Caco-2 (cell line): ENCODE results near the gene DEPDC5. TPM values are rescaled to one million over a fixed set of nuclear protein-coding genes. Genes with fewer than 3 reads are reported as not detected.

Source experiments
- BruUV-seq: library from RNA; stranded (reverse); fragments of 400-500 nt; replicated peaks from 2 replicates; lab custom pipeline; 2021; lab: Mats Ljungman, UMichigan
- CTCF ChIA-PET: fragments of 300-600 bp; sonication (Branson Sonifier 250); formaldehyde crosslinking; loops from one replicate; lab custom pipeline; 2022; ENCODE audit warnings: antibody characterized with exemption; lab: Charles Lee
- POLR2A ChIA-PET: fragments of 300-600 bp; sonication (Branson Sonifier 250); formaldehyde crosslinking; loops from one replicate; lab custom pipeline; 2022; ENCODE audit warnings: antibody characterized with exemption; lab: Charles Lee
- DNase-seq, 2 experiments: peaks; one replicate each; pipeline versions ENCODE4 v3.0.0 to v3.0.0-alpha.2; 2020 to 2022
- H3K27me3 ChIP-seq: replicated peaks from 2 replicates; pipeline ENCODE4 v1.6.0; 2011; ENCODE audit warnings: low read length; ENCODE audit not compliant: control insufficient read depth, insufficient read depth
- H3K36me3 ChIP-seq: 2 replicates; pipeline ENCODE4 v1.5.1; 2011; ENCODE audit warnings: low read length; ENCODE audit not compliant: control insufficient read depth, insufficient read depth
- H3K4me1 ChIP-seq: fragments of 250-450 bp; sonication (Bioruptor Pico); 2 replicates; pipeline ENCODE4 v1.5.1; 2020; ENCODE audit warnings: mild to moderate bottlenecking
- H3K4me3 ChIP-seq: 2 replicates; pipeline ENCODE4 v1.5.1; 2011; ENCODE audit warnings: low read depth, mild to moderate bottlenecking, control low read depth, low read length
- H3K9me3 ChIP-seq: fragments of 250-450 bp; sonication (Bioruptor Pico); 2 replicates; pipeline ENCODE4 v1.5.1; 2020; ENCODE audit warnings: mild to moderate bottlenecking, moderate library complexity
- H3K27ac Mint-ChIP-seq: one replicate; pipeline ENCODE4 v1.8.0; 2022; ENCODE audit warnings: mixed read lengths; ENCODE audit not compliant: unreplicated experiment
- H3K27me3 Mint-ChIP-seq: one replicate; pipeline ENCODE4 v1.8.0; 2022; ENCODE audit warnings: mixed read lengths; ENCODE audit not compliant: insufficient read depth, unreplicated experiment
- H3K36me3 Mint-ChIP-seq: one replicate; pipeline ENCODE4 v1.8.0; 2022; ENCODE audit warnings: mild to moderate bottlenecking, mixed read lengths; ENCODE audit not compliant: insufficient read depth, unreplicated experiment
- H3K4me1 Mint-ChIP-seq: one replicate; pipeline ENCODE4 v1.8.0; 2022; ENCODE audit warnings: low read depth, mixed read lengths; ENCODE audit not compliant: unreplicated experiment
- H3K4me3 Mint-ChIP-seq: one replicate; pipeline ENCODE4 v1.8.0; 2022; ENCODE audit warnings: mild to moderate bottlenecking, moderate library complexity, mixed read lengths; ENCODE audit not compliant: unreplicated experiment
- H3K9me3 Mint-ChIP-seq: one replicate; pipeline ENCODE4 v1.8.0; 2022; ENCODE audit warnings: mixed read lengths; ENCODE audit not compliant: unreplicated experiment
- intact Hi-C: fragments of 100-400 bp; cut with micrococcal nuclease; formaldehyde crosslinking; loops from one replicate; pipeline ENCODE4 v1.10.0; 2022; ENCODE audit not compliant: unreplicated experiment
- total RNA-seq: library from RNA; stranded (reverse); gene quantifications from 2 replicates; pipeline ENCODE4 v1.2.3, GENCODE V29; 2022
- TF ChIP-seq, protein P1 (sequence below), 2 experiments: fragments of 200-600 bp in 1 of 2; IDR thresholded peaks; 1 replicate in 1 of 2; 2 replicates in 1 of 2; pipeline versions ENCODE4 v1.5.1 to v1.8.0; 2011 to 2022; ENCODE audit warnings: antibody characterized with exemption in 1 of 2, control low read depth in 1 of 2, inconsistent platforms in 1 of 2, low read depth in 1 of 2, low read length in 1 of 2, mild to moderate bottlenecking in 1 of 2, moderate library complexity in 1 of 2; ENCODE audit not compliant: insufficient read depth in 1 of 2, severe bottlenecking in 1 of 2, unreplicated experiment in 1 of 2

Gene DEPDC5
- total RNA-seq, 1 experiment from 2014 or later = 19.4 TPM

DNA sequence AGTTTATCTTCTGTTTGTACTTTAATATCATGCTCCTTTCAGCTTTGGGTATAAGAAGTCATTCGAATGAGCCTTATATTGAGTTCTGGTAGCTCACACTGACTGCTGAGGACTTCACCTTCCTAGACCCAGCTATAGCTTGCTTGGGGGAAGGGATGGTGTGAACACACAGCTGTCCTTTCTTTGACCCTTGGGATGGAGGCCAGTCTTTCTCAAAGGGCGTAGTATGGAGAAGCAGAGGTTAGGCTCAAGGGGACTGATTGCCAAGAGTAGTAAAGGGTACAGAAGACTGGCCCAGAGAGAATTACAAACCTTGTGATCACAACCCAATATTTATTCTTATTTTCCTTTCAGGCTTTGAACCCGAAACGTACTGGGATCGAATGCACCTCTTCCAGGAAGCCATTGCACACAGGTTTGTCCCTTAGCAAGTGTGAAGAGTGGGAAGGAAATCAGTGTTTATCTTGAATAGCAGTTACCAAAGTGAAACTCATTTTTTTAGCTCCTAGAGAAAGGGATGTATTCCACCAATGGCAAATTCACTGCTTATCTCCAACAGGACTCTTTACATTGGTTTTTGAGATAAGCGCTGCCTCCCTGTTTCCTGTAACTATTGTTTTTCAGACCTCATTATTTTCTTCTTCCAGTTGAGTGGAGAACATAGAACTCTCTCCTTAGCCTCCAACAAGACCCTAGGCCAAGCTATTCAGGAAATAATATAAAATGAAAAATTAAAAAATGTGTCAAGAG is 147.7 kb downstream of the DEPDC5 start:
- no peaks in the 10 kb centered on the region for H3K27me3 Mint-ChIP-seq
- no TSS peak for BruUV-seq
- CTCF ChIA-PET = no interaction called here

DNA sequence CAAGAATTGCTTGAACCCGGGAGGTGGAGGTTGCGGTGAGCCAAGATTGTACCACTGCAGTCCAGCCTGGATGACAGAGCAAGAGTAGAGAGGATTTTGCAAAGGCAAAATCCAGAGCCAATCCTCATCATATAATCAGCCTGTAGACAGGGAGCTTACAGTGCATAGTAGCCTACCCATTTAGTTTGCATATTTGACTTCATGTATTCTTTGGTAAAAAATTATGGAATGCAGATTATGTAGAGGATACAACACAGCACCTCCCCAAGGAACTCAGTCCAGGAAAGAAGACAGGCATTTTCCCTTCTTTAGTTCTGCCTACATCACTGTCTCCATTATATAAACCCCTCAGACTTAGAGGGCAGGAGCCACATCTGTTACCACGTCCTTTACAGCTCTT is 150.8 kb downstream of the DEPDC5 start:
- no peaks in the 10 kb centered on the region for H3K27me3 Mint-ChIP-seq
- H3K36me3 Mint-ChIP-seq = peaks cover 34% of the 10 kb centered on the region
- DNase-seq = no peak
- no peak overlapping the region for H3K4me3 ChIP-seq
- no peaks in the 10 kb centered on the region for H3K9me3 Mint-ChIP-seq
- ChIA-PET CTCF (no interaction called here), POLR2A (no interaction called here)
- TF ChIP-seq, protein P1, sequence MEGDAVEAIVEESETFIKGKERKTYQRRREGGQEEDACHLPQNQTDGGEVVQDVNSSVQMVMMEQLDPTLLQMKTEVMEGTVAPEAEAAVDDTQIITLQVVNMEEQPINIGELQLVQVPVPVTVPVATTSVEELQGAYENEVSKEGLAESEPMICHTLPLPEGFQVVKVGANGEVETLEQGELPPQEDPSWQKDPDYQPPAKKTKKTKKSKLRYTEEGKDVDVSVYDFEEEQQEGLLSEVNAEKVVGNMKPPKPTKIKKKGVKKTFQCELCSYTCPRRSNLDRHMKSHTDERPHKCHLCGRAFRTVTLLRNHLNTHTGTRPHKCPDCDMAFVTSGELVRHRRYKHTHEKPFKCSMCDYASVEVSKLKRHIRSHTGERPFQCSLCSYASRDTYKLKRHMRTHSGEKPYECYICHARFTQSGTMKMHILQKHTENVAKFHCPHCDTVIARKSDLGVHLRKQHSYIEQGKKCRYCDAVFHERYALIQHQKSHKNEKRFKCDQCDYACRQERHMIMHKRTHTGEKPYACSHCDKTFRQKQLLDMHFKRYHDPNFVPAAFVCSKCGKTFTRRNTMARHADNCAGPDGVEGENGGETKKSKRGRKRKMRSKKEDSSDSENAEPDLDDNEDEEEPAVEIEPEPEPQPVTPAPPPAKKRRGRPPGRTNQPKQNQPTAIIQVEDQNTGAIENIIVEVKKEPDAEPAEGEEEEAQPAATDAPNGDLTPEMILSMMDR (IDR thresholded peaks at IDR 0.05; ENCODE audit: insufficient read depth in 1 of 2, low read depth in 1 of 2, low read length in 1 of 2, severe bottlenecking in 1 of 2, unreplicated experiment in 1 of 2) = no peak
- BruUV-seq = no TSS peak
- no peaks in the 10 kb centered on the region for H3K4me1 Mint-ChIP-seq
- no peak overlapping the region for H3K27ac Mint-ChIP-seq
- intact Hi-C loops = no loop called here
- no peaks in the 10 kb centered on the region for H3K27me3 ChIP-seq
- H3K9me3 ChIP-seq = no peaks in the 10 kb centered on the region
- H3K4me3 Mint-ChIP-seq = no peak overlapping the region
- 0 out of 2 replicates have a peak, but pooled peaks cover 5% of the 10 kb centered on the region for H3K4me1 ChIP-seq
- H3K36me3 ChIP-seq = no peaks in the 10 kb centered on the region

More for the DNA sequence above, 147.7 kb downstream of the DEPDC5 start:
- TF ChIP-seq, protein P1 (IDR thresholded peaks at IDR 0.05; ENCODE audit: insufficient read depth in 1 of 2, low read depth in 1 of 2, low read length in 1 of 2, severe bottlenecking in 1 of 2, unreplicated experiment in 1 of 2) = no peak
- H3K27ac Mint-ChIP-seq = no peak overlapping the region
- no peaks in the 10 kb centered on the region for H3K9me3 ChIP-seq
- peaks cover 26% of the 10 kb centered on the region for H3K36me3 Mint-ChIP-seq
- H3K9me3 Mint-ChIP-seq = no peaks in the 10 kb centered on the region
- H3K4me1 Mint-ChIP-seq = no peaks in the 10 kb centered on the region
- no peaks in the 10 kb centered on the region for H3K36me3 ChIP-seq
- H3K4me3 Mint-ChIP-seq = no peak overlapping the region
- no peak for DNase-seq
- intact Hi-C loops = no loop called here
- 0 out of 2 replicates have a peak, but pooled peaks cover 5% of the 10 kb centered on the region for H3K4me1 ChIP-seq
- no peak overlapping the region for H3K4me3 ChIP-seq
- H3K27me3 ChIP-seq = no peaks in the 10 kb centered on the region
- POLR2A ChIA-PET = interaction anchor here (0.6 kb wide), 1 partner anchor 224 kb away, joined by 8 read pairs; no protein-coding TSS in a partner anchor

DNA sequence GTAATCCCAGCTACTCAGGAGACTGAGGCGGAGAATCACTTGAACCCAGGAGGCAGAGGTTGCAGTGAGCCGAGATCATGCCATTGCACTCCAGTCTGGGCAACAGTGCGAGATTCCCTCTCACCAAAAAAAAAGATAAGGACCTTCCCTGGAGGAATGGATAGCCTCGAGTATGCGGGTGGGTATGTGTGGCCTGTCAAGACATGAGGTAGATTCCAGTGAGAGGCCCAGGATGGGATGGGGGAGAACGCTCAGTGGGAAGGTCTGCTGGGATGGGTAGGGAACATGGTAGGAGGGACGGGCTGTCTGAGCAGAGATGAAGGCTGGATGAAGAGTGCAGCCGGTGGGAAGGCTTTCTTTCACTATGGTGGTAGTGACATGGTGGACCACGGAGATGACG is 151.5 kb downstream of the DEPDC5 start:
- Histone ChIP-seq H3K9me3 (no peaks in the 10 kb centered on the region), H3K4me1 (0 out of 2 replicates have a peak, but pooled peaks cover 5% of the 10 kb centered on the region), H3K36me3 (no peaks in the 10 kb centered on the region), H3K4me3 (no peak overlapping the region), H3K27me3 (no peaks in the 10 kb centered on the region)
- intact Hi-C loops = no loop called here
- Mint-ChIP-seq H3K4me1 (no peaks in the 10 kb centered on the region), H3K9me3 (no peaks in the 10 kb centered on the region), H3K36me3 (peaks cover 38% of the 10 kb centered on the region), H3K27ac (no peak overlapping the region), H3K4me3 (no peak overlapping the region), H3K27me3 (no peaks in the 10 kb centered on the region)
- ChIA-PET POLR2A (no interaction called here), CTCF (no interaction called here)
- TF ChIP-seq, protein P1 (IDR thresholded peaks at IDR 0.05; ENCODE audit: insufficient read depth in 1 of 2, low read depth in 1 of 2, low read length in 1 of 2, severe bottlenecking in 1 of 2, unreplicated experiment in 1 of 2) = no peak
- BruUV-seq = no TSS peak
- no peak for DNase-seq
